SK-N-SH treated with all-trans-retinoic acid at 6 μM for 48 hours (cell line): ENCODE data around the gene SFMBT2.

Experiments used
- ATAC-seq: fragments of 200-7000 bp; cut with Tn5 transposase; 3 replicates; pipeline ENCODE4 v1.9.1; 2020; ENCODE audit warnings: mild to moderate bottlenecking, moderate library complexity
- BACH2 ChIP-seq: fragments of 250-450 bp; sonication (Bioruptor Pico); IDR thresholded peaks from 2 replicates; pipeline ENCODE4 v1.9.0; 2021; ENCODE audit warnings: mild to moderate bottlenecking, borderline replicate concordance
- ISL1 ChIP-seq: fragments of 250-450 bp; sonication (Bioruptor Pico); IDR thresholded peaks from 2 replicates; pipeline ENCODE4 v2.1.2; 2022; ENCODE audit warnings: mild to moderate bottlenecking, moderate library complexity
- OSR1 ChIP-seq: fragments of 250-450 bp; sonication (Bioruptor Pico); IDR thresholded peaks from 2 replicates; pipeline ENCODE4 v1.8.0; 2022; ENCODE audit warnings: moderate library complexity, mild to moderate bottlenecking, inconsistent platforms
- PPARA ChIP-seq: fragments of 250-450 bp; sonication (Bioruptor Pico); IDR thresholded peaks from 2 replicates; pipeline ENCODE4 v1.5.0; 2020; ENCODE audit warnings: mild to moderate bottlenecking, borderline replicate concordance
- SNAI2 ChIP-seq: fragments of 250-450 bp; sonication (Bioruptor Pico); IDR thresholded peaks from 2 replicates; pipeline ENCODE4 v1.5.0; 2020; ENCODE audit warnings: mild to moderate bottlenecking, moderate library complexity
- TCF4 ChIP-seq: fragments of 250-450 bp; sonication (Bioruptor Pico); IDR thresholded peaks from 2 replicates; pipeline ENCODE4 v1.8.0; 2021; ENCODE audit warnings: mild to moderate bottlenecking, moderate library complexity, borderline replicate concordance
- TOX ChIP-seq: fragments of 250-450 bp; sonication (Bioruptor Pico); IDR thresholded peaks from 2 replicates; pipeline ENCODE4 v1.8.0; 2021; ENCODE audit warnings: mild to moderate bottlenecking, moderate library complexity, borderline replicate concordance
- ZC3H10 ChIP-seq: fragments of 250-450 bp; sonication (Bioruptor Pico); IDR thresholded peaks from 2 replicates; pipeline ENCODE4 v1.5.1; 2021; ENCODE audit warnings: mild to moderate bottlenecking, moderate library complexity
- ZFP30 ChIP-seq: fragments of 450-650 bp; formaldehyde crosslinking; IDR thresholded peaks from 2 replicates; pipeline ENCODE4 v1.5.0; 2022; ENCODE audit warnings: mild to moderate bottlenecking, moderate library complexity
- ZNF565 ChIP-seq: fragments of 450-650 bp; formaldehyde crosslinking; conservative IDR thresholded peaks from 2 replicates; pipeline ENCODE4 v1.5.0; 2020; ENCODE audit warnings: low read depth, mild to moderate bottlenecking, moderate library complexity
- ZNF8 ChIP-seq: fragments of 450-650 bp; formaldehyde crosslinking; IDR thresholded peaks from 2 replicates; pipeline ENCODE4 v1.5.0; 2020; ENCODE audit warnings: mild to moderate bottlenecking, moderate library complexity
- TF ChIP-seq, protein P1 (sequence below): fragments of 250-450 bp; sonication (Bioruptor Pico); IDR thresholded peaks from 2 replicates; pipeline ENCODE4 v1.8.0; 2020; ENCODE audit warnings: mild to moderate bottlenecking, moderate library complexity, borderline replicate concordance
- TF ChIP-seq, protein P2 (sequence below): fragments of 250-450 bp; sonication (Bioruptor Pico); IDR thresholded peaks from 2 replicates; pipeline ENCODE4 v1.5.1; 2020; ENCODE audit warnings: low read depth, mild to moderate bottlenecking, moderate library complexity
- TF ChIP-seq, protein P3 (sequence below): fragments of 250-450 bp; sonication (Bioruptor Pico); IDR thresholded peaks from 2 replicates; pipeline ENCODE4 v1.8.0; 2021; ENCODE audit warnings: low read depth, mild to moderate bottlenecking, moderate library complexity, borderline replicate concordance
- TF ChIP-seq, protein P4 (sequence below): fragments of 250-450 bp; sonication (Bioruptor Pico); IDR thresholded peaks from 2 replicates; pipeline ENCODE4 v1.5.1; 2021; ENCODE audit warnings: mild to moderate bottlenecking, moderate library complexity
- TF ChIP-seq, protein P5 (sequence below): fragments of 250-450 bp; sonication (Bioruptor Pico); IDR thresholded peaks from 2 replicates; pipeline ENCODE4 v1.5.0; 2020; ENCODE audit warnings: mild to moderate bottlenecking, moderate library complexity

SFMBT2 gene

DNA sequence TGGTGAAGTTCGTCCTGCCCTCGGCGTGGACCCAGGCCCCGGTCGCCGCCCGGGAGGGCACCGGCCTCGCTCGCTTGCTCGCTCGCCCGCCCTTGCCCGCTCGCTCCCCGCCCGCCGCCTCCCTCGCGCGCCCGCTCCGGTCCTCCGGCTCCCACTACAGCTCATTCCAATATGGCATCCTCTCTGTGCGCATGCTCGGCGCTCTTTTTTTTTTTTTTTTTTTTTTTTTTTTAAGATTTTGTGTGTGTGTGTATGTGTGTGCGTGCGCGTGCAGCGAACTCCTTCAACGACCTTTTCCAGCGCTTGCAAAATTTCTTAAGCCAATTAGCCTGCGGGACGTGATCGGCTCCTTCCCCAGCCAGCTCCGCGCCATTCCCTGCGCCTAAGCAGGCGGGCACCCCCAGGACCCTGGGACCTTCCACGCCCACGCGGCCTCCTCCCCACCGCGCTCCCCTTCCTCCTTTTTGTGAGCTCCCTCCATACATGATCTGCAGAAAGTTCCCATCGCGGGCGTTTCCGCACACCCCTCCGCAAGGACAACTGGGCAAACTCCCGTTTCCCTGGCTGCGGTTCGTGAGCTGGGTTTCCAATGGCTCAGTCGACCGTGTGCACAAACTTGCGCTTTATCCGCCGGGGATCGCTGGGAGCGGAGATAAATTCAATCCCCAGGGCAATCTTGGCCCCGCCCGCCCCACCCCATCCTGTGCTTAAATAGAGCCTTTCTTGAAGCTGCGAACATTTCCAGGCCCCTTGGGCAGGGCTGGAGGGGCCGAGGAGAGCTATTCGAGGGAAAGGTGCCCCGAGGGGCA, at the start of gene SFMBT2:
Gene SFMBT2 (minus strand): TSS at position 173 of the 809 bp plus-strand sequence. CDS start 29,136 bp downstream, outside the sequence.
- TF ChIP-seq ZNF8 (CRISPR knock-in tag) (no peak), BACH2 (CRISPR knock-in tag) (no peak), TCF4 (CRISPR knock-in tag) (no peak), ISL1 (CRISPR knock-in tag) (no peak), PPARA (CRISPR knock-in tag) (no peak), ZC3H10 (no peak), ZFP30 (CRISPR knock-in tag) (no peak), ZNF565 (no peak)
- TF ChIP-seq, protein P1, sequence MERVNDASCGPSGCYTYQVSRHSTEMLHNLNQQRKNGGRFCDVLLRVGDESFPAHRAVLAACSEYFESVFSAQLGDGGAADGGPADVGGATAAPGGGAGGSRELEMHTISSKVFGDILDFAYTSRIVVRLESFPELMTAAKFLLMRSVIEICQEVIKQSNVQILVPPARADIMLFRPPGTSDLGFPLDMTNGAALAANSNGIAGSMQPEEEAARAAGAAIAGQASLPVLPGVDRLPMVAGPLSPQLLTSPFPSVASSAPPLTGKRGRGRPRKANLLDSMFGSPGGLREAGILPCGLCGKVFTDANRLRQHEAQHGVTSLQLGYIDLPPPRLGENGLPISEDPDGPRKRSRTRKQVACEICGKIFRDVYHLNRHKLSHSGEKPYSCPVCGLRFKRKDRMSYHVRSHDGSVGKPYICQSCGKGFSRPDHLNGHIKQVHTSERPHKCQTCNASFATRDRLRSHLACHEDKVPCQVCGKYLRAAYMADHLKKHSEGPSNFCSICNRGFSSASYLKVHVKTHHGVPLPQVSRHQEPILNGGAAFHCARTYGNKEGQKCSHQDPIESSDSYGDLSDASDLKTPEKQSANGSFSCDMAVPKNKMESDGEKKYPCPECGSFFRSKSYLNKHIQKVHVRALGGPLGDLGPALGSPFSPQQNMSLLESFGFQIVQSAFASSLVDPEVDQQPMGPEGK (CRISPR knock-in tag) = no peak
- TF ChIP-seq, protein P2, sequence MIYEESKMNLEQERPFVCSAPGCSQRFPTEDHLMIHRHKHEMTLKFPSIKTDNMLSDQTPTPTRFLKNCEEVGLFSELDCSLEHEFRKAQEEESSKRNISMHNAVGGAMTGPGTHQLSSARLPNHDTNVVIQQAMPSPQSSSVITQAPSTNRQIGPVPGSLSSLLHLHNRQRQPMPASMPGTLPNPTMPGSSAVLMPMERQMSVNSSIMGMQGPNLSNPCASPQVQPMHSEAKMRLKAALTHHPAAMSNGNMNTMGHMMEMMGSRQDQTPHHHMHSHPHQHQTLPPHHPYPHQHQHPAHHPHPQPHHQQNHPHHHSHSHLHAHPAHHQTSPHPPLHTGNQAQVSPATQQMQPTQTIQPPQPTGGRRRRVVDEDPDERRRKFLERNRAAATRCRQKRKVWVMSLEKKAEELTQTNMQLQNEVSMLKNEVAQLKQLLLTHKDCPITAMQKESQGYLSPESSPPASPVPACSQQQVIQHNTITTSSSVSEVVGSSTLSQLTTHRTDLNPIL (CRISPR knock-in tag) = no peak
- TF ChIP-seq, protein P3, sequence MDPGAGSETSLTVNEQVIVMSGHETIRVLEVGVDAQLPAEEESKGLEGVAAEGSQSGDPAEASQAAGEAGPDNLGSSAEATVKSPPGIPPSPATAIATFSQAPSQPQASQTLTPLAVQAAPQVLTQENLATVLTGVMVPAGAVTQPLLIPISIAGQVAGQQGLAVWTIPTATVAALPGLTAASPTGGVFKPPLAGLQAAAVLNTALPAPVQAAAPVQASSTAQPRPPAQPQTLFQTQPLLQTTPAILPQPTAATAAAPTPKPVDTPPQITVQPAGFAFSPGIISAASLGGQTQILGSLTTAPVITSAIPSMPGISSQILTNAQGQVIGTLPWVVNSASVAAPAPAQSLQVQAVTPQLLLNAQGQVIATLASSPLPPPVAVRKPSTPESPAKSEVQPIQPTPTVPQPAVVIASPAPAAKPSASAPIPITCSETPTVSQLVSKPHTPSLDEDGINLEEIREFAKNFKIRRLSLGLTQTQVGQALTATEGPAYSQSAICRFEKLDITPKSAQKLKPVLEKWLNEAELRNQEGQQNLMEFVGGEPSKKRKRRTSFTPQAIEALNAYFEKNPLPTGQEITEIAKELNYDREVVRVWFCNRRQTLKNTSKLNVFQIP (CRISPR knock-in tag) = no peak
- TF ChIP-seq, protein P4, sequence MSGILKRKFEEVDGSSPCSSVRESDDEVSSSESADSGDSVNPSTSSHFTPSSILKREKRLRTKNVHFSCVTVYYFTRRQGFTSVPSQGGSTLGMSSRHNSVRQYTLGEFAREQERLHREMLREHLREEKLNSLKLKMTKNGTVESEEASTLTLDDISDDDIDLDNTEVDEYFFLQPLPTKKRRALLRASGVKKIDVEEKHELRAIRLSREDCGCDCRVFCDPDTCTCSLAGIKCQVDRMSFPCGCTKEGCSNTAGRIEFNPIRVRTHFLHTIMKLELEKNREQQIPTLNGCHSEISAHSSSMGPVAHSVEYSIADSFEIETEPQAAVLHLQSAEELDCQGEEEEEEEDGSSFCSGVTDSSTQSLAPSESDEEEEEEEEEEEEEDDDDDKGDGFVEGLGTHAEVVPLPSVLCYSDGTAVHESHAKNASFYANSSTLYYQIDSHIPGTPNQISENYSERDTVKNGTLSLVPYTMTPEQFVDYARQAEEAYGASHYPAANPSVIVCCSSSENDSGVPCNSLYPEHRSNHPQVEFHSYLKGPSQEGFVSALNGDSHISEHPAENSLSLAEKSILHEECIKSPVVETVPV (CRISPR knock-in tag) = no peak
- TF ChIP-seq, all 23 proteins: peak for 0
- ATAC-seq = peak; percentile 82

DNA sequence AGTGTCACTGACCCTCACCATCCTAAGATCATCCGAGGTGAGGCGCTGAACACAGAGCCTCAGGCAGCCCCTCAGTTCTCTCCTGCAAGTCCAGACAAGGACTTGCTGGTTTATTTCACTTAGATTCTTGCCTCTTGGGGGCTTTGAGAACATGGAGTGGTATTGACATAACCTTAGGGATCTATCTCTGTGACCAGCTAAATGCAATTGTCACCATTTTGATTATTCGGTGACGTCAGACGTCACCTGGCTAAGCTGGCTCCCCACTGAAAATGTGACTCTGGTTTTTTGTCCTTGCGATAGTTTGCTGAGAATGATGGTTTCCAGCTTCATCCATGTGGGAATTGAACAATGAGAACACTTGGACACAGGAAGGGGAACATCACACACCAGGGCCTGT, 49.2 kb upstream of the SFMBT2 start:
- TF ChIP-seq OSR1 (CRISPR knock-in tag) (no peak), TCF4 (CRISPR knock-in tag) (no peak), ZFP30 (CRISPR knock-in tag) (no peak), ISL1 (CRISPR knock-in tag) (no peak), SNAI2 (CRISPR knock-in tag) (no peak), PPARA (CRISPR knock-in tag) (no peak)
- TF ChIP-seq, protein P5, sequence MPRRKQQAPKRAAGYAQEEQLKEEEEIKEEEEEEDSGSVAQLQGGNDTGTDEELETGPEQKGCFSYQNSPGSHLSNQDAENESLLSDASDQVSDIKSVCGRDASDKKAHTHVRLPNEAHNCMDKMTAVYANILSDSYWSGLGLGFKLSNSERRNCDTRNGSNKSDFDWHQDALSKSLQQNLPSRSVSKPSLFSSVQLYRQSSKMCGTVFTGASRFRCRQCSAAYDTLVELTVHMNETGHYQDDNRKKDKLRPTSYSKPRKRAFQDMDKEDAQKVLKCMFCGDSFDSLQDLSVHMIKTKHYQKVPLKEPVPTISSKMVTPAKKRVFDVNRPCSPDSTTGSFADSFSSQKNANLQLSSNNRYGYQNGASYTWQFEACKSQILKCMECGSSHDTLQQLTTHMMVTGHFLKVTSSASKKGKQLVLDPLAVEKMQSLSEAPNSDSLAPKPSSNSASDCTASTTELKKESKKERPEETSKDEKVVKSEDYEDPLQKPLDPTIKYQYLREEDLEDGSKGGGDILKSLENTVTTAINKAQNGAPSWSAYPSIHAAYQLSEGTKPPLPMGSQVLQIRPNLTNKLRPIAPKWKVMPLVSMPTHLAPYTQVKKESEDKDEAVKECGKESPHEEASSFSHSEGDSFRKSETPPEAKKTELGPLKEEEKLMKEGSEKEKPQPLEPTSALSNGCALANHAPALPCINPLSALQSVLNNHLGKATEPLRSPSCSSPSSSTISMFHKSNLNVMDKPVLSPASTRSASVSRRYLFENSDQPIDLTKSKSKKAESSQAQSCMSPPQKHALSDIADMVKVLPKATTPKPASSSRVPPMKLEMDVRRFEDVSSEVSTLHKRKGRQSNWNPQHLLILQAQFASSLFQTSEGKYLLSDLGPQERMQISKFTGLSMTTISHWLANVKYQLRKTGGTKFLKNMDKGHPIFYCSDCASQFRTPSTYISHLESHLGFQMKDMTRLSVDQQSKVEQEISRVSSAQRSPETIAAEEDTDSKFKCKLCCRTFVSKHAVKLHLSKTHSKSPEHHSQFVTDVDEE = no peak
- TF ChIP-seq, protein P2 (CRISPR knock-in tag) = no peak
- ATAC-seq = no peak

DNA sequence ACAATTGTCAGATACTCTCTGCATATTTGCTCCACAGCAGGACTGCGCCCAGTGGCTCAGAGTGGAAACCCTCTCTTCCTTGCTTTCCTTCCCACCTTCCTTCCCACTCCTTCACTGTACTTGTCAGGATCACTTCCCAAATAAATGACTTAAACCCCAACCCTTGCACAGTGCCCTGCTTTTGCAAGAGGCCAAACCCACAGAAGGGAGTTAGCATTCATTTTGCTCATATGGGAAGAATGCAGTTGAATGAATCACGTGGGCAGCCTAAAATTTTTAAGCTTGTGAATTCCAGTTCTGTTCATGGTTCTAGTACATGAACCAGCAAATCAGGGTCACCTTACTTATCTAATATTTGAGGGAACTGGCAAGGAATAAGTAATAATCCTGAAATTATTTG, 47.7 kb upstream of the SFMBT2 start:
- TF ChIP-seq TOX (CRISPR knock-in tag) = no peak
- ATAC-seq = no peak
